Fibroblast of skin of scalp (primary cell): ENCODE measurements around the gene AKIRIN2.
"Not testable (repeated sequence)": the region's sequence is repeated elsewhere in the genome, so short reads cannot be mapped to it uniquely, and the experiment has no call there.

ENCODE experiments used
- DNase-seq: peaks from one replicate; pipeline ENCODE4 v3.0.0-alpha.2; 2013

The AKIRIN2 gene

DNA sequence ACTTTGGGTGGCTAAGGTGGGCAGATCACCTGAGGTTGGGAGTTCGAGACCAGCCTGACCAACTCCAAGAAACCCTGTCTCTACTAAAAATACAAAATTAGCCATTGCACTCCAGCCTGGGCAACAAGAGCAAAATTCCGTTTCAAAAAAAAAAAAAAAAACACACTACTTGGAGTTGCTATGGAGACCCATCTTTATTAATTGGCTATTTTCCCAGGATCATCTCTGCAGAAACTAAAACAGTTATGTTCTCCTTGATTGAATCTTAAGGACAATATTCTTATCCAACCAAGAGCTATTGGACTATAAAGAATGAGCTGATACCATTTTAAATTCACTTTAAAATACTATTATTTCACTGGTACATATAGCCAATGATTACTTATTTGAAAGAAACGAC lies 14.7 kb downstream of the AKIRIN2 start:
- no peak for DNase-seq

DNA sequence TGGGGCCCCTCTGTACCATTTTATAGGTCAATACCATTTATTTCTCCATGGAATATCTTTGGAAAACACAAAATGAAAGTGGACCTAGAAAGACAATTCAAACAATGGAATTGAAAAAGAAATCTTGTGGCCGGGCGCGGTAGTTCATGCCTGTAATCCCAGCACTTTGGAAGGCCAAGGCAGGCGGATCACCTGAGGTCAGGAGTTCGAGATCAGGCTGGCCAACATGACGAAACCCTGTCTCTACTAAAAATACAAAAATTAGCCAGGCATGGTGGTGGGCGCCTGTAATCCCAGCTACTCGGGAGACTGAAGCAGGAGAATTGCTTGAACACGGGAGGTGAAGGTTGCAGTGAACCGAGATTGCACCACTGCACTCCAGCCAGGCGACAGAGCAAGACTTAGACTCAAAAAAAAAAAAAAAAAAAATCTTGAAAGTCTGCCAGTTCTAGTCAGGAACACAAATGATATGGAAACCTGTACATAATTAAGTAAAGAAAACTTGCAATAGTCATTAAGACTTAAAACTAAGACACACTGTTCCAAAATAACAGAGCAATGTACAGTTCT lies 15.3 kb downstream of the AKIRIN2 start:
- DNase-seq, result not testable (repeated sequence)

- DNase-seq, result peak; percentile 17
These were observed 17.0 kb downstream of the AKIRIN2 start for GRCh38 chr6:87684895-87685654.

DNA sequence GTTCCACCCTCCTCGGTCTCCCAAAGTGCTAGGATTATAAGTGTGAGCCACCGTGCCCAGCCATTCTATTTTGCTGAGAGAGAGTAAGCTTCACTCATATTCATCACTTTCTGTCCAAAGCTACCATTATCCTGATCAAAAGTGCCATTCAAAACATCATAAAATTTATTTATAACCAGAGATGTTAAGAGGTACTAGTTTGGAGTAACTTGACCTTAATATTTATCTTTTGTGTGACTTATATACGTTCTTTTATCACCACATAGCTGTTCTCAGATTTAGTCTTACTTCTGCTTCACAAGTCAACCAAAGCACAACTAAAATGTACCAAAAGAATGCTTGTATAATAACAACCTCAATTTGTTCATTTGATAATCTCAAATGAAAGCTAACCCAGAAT lies 18.1 kb downstream of the AKIRIN2 start:
- DNase-seq, result no peak

GRCh38 chr6:87682310-87682709 lies 19.7 kb downstream of the AKIRIN2 start:
- DNase-seq, result peak; percentile 21

- no peak for DNase-seq
These were observed 26.9 kb downstream of the AKIRIN2 start for GRCh38 chr6:87675004-87675681.

DNA sequence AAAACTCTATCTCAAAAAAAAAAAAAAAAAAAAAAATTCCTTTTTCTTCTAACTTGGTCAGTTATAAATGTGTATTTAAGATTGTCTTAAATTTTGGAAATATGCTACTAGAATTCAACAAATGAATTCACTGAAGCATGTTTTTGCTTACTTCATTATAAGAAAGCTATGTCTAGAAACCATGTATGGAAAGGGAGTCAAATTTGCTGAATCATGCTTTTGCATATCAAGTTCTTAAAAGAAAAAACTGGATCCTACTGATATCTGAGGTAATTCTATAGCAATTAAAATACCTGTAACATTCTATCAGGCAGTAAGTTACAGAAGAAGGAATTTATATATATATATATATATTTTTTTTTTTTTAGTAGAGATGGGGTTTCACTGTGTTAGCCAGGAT lies 27.7 kb downstream of the AKIRIN2 start:
- no peak for DNase-seq

DNA sequence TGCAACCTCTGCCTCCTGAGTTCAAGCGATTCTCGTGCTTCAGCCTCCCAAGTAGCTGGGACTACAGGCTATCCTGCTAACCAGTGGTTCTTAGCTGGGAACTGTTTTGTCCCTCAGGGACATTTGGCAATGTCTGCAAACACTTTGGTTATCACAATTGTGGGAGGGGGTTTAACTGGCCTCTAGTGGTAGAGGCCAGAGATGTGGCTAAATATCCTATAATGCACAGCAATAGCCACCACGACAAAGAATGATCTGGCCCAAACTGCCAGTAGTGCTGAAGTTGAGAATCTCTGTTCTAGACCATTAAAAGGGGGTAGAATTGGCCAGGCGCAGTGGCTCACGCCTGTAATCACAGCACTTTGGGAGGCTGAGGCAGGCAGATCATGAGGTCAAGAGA lies 28.8 kb downstream of the AKIRIN2 start:
- DNase-seq, result no peak

DNA sequence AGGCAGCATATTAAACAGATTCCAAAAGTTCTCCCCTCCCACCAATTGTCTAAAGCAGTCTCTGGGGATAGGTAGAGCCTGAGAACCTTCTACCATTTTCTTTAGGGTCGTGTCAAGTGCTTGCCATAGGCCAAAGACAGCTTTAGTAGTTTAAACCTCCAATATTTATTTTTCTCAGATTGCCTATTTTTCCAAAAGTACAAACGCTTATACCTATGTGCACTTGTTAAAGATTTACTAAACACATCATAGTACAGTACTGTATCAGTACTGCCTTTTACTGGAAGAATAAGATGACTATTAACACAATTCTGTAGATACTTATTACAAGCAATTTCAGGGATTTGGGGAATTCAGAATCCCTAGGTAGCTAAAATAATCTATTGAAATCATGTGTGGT lies 29.4 kb downstream of the AKIRIN2 start:
- DNase-seq, result no peak

DNA sequence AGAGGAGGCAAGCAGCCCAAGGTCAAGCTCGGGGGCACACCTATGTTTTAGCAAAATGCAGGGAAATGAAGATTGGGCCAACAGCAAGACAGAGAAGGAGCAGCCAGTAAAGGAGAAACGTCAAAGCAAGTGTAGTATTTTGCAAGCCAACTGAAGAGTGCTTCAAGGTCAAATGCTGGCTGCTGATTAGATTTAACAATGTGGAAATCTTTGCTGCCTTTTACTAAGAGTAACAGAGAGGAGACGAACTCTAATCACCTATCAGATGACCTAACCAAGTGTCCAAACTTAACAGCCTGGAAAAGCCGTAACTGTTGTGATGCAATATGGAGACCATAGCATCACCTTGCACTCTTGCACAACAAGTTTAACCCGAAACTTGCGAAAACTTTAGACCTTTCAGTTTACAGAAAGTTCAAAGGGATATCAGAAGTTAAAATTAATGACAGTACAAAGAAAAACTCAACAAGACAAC lies 30.4 kb downstream of the AKIRIN2 start:
- no peak for DNase-seq

GRCh38 chr6:87670707-87671106 lies 31.3 kb downstream of the AKIRIN2 start:
- no peak for DNase-seq

GRCh38 chr6:87669051-87669450 lies 33.0 kb downstream of the AKIRIN2 start:
- DNase-seq, result no peak

GRCh38 chr6:87668013-87668412 lies 34.0 kb downstream of the AKIRIN2 start:
- no peak for DNase-seq

DNA sequence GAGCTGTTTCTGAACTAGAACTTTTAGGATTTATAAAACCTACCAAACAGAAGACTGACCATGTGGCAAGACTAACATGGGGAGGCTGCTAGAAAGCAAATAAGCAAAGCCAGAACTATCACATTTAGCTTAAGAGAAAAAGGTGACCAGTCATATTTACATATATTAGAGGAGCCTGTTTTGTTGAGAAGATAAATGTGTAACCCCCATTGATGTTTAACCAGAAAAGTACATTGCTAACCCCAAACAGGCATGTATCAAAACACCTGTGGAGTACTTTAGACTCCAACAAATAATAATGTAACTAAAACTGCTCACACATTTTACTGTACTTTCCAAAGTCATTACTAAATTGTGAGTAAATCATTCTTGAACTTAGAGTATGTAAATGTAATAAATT lies 35.0 kb downstream of the AKIRIN2 start:
- DNase-seq, result no peak

GRCh38 chr6:87664921-87665485 lies 37.0 kb downstream of the AKIRIN2 start:
- no peak for DNase-seq

GRCh38 chr6:87663434-87663833 lies 38.6 kb downstream of the AKIRIN2 start:
- no peak for DNase-seq

- DNase-seq, result no peak
These were observed 40.5 kb downstream of the AKIRIN2 start for GRCh38 chr6:87661503-87661902.

GRCh38 chr6:87661016-87661415 lies 41.0 kb downstream of the AKIRIN2 start:
- DNase-seq, result peak; percentile 9

DNA sequence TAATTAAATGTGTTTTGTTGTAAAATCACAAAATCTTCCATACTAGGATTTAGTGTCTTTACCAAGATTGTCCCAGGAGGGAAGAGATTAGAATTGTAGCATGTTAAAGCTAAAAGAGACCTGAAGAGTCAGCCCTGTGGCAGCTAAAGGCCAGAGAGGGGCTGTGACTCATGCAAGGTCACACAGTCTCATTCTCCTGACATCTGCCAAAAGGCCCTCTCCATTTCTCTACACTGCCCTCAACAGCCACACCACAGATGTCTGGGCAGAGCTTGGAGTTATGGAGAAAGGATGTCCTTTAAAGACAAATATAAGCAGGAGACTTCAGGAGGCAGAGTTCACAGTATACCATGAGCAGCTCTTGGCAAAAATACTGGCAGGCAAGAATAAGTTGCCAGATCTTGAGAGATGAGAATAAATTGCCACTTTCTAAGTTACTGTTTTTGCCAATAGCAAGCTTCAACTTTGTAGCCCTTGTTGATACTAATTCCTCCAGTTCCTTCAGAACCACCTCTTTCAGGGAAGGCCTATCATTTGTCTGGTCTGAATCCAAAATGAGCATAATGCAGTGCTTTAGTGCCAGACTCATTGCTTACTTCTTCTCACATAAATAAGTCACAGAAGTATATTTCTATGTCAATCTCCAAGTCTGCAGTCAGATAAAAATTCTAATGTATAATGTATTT lies 41.7 kb downstream of the AKIRIN2 start:
- peak; percentile 64 for DNase-seq

DNA sequence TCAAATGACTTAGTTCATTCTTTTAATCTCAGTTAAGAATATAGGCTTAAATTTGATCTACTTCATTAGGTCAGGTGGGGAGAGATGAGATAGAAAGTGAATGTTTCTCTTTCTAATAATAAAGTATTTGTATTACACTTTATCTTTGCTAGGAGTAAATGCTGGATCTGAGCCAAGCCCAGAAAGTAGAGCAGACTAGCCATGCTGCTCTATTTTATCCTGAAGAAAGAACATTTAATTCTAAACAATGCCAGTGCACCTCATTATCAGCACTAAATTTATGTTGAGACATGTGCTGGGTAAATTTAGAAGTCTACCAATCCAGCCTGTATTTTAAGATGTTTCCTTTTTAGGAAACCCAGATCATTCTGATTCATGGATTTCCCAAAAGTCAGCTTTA lies 43.5 kb downstream of the AKIRIN2 start:
- DNase-seq, result peak; percentile 12

DNA sequence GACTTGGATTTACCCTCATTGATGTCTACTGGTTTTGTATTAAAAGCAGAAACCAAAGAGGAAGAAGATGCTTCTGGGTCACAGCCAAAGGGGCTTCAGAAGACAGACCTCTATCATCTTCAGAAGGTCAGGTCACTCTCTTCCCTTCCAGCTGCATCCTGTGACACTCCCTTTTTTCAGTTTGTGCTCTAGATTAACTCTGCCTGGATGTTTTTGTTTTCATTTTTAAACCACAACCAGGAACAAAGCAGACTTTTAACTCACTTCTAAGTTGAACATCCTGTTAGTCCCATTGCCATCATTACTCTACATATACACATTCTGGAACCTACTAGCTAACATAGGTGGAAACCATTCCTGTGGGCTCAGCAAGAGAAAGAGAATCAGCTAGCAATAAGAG lies 45.2 kb downstream of the AKIRIN2 start:
- no peak for DNase-seq

GRCh38 chr6:87655824-87656223 lies 46.2 kb downstream of the AKIRIN2 start:
- no peak for DNase-seq
